Measurements from ENCODE around the gene MRPL23. TPM values are rescaled to one million over a fixed set of nuclear protein-coding genes. Genes with fewer than 3 reads are reported as not detected.

The MRPL23 gene
- total RNA-seq, 4 donors from 2014 or later: 36.7 to 196 (median 101) TPM

DNA sequence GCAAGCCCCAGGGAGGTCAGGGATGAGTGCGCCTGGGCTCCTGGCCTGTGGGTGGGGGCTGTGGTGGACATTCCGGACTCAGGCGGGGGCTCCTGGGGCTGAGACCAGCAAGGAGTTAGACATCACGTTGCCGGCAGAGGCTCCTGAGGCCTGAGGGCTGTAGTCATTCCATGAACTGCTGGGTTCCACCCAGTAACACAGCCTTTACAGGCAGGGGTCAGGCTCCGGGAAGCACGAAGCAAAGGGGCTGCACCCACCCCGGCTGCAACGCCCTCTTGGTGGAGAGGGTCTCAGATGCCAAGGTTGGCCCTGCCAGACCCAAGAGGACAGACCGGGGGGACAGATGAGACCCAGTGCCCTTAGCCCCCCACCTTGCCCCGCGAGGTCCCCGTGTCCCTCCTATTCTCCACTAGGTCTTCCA, 18.7 kb upstream of the MRPL23 start:
- Histone ChIP-seq H3K4me3 (no peak overlapping the region), H3K4me1 (peaks cover 0 to 4% of the 10 kb centered on the region in 2 donors), H3K9me3 (no peaks in the 10 kb centered on the region), H3K27ac (peak overlapping the region; percentile 6 to 68), H3K27me3 (no peaks in the 10 kb centered on the region), H3K36me3 (no peaks in the 10 kb centered on the region)
- intact Hi-C loops (cut with DNase I; ENCODE audit: low total_unique reads): no loop called here
- TF ChIP-seq, protein P1, sequence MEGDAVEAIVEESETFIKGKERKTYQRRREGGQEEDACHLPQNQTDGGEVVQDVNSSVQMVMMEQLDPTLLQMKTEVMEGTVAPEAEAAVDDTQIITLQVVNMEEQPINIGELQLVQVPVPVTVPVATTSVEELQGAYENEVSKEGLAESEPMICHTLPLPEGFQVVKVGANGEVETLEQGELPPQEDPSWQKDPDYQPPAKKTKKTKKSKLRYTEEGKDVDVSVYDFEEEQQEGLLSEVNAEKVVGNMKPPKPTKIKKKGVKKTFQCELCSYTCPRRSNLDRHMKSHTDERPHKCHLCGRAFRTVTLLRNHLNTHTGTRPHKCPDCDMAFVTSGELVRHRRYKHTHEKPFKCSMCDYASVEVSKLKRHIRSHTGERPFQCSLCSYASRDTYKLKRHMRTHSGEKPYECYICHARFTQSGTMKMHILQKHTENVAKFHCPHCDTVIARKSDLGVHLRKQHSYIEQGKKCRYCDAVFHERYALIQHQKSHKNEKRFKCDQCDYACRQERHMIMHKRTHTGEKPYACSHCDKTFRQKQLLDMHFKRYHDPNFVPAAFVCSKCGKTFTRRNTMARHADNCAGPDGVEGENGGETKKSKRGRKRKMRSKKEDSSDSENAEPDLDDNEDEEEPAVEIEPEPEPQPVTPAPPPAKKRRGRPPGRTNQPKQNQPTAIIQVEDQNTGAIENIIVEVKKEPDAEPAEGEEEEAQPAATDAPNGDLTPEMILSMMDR (IDR thresholded peaks at IDR 0.05): no peak
- TF ChIP-seq POLR2A (IDR thresholded peaks at IDR 0.05): no peak
- DNase-seq: peak; percentile 21 to 26

DNA sequence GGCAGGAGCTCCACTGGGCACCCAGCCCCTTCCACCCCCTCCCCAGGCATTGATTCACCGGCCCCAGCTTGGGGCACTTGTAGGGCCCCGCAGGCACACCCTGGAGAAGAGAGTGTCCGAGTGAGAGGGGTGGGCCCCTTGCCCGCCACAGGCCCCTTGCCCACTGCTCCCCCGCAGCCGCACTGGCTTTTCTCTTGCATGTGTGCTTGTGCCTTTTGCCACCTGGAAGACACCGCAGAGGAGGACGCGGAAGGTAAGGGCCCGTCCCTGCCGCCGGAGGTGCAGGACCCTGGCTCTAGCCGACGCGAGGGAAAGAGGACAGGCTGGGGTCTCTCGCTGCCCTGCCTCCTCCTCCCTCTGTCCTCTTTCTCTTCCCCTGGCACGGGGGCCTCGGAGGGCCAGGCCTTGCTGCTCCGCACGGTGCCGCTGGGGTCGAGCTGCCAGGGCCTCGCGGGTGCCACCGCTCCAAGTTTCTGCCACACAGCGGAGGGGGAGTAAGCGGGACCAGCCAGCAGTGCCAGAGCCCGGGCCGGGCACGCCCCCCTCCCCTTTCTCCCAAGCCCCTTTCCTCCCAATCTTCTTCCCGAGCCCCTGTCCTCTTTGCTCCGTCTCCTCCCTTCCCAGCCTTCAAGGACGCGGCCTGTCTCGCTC, 18.1 kb upstream of the MRPL23 start:
- TF ChIP-seq, protein P1 (IDR thresholded peaks at IDR 0.05): no peak
- no peak for TF ChIP-seq POLR2A (IDR thresholded peaks at IDR 0.05)
- Histone ChIP-seq H3K4me1 (peaks cover 0 to 4% of the 10 kb centered on the region in 2 donors), H3K27ac (peak overlapping the region; percentile 37 to 68), H3K27me3 (no peaks in the 10 kb centered on the region), H3K9me3 (no peaks in the 10 kb centered on the region), H3K36me3 (no peaks in the 10 kb centered on the region), H3K4me3 (no peak overlapping the region)
- DNase-seq: peak in 1 of 2 donors; percentile 20
- intact Hi-C loops (cut with DNase I; ENCODE audit: low total_unique reads): no loop called here

DNA sequence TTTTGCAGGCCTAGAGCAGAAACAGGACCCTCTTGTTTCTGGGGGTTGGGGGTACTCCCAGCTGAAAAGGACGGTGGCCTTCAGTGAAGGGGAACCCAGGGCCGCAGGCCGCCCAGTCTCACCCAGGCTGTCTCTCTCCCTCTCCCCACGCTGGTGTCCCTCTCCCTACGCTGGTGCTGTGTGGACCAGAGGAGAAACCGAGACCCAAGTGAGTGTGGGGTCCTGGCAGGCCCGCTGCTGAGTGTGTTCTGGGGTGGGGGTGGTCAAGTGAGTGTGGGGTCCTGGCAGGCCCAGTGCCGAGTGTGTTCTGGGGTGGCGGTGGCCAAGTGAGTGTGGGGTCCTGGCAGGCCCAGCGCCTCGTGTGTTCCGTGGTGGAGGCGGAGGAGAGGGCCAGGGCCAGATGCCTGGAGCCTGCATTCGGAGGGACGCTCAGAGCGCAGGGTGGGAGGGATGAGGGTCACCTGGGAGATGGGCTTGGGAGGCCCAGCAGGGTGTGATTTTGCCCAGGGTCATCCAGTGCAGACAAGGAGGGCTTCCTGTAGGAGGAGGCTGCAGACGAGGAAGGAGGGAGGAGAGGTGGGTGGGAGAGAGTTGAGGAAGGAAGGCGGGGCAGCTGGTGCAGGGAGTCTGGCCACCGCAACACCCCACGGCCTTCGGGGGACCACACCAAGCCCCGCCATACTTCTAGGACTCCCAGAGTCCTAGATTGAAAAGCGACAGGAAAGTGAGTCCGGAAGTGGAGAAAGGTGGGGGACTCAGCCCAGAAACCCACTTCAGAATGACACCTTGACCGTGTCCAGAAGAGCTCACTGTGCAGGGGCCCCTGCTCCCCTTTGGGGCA, 17.3 kb upstream of the MRPL23 start:
- Histone ChIP-seq H3K9me3 (no peaks in the 10 kb centered on the region), H3K36me3 (no peaks in the 10 kb centered on the region), H3K4me3 (no peak overlapping the region), H3K27ac (peak overlapping the region; percentile 68 to 74), H3K4me1 (peaks cover 0 to 4% of the 10 kb centered on the region in 2 donors), H3K27me3 (no peaks in the 10 kb centered on the region)
- peak in 1 of 2 donors; percentile 9 for DNase-seq
- TF ChIP-seq POLR2A (IDR thresholded peaks at IDR 0.05): no peak
- TF ChIP-seq, protein P1 (IDR thresholded peaks at IDR 0.05): no peak
- intact Hi-C loops (cut with DNase I; ENCODE audit: low total_unique reads): no loop called here

DNA sequence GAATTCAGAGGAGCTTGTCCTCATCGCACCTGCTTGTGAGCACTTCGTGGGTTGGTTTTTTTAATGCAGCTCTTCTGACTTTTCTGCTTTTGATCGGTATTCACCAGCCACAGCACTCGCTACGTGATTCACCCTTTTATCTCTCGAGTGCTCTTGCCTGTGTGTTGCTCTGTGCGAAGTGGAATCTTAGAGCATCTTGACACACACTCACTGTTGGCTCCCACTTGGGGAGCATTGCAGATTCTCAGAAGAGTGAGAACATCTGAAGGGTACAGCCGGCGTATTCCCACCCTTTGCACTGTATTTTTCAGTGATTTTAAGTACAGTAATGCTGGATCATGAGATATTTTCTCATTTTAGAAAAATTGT, 16.7 kb upstream of the MRPL23 start:
- intact Hi-C loops (cut with DNase I; ENCODE audit: low total_unique reads): no loop called here
- peak overlapping the region; percentile 68 to 74 for H3K27ac ChIP-seq
- peak in 1 of 2 donors; percentile 31 for DNase-seq

More for the DNA sequence above, 16.7 kb upstream of the MRPL23 start:
- H3K4me3 ChIP-seq: no peak overlapping the region
- no peaks in the 10 kb centered on the region for H3K9me3 ChIP-seq
- H3K36me3 ChIP-seq: no peaks in the 10 kb centered on the region
- TF ChIP-seq, protein P1 (IDR thresholded peaks at IDR 0.05): no peak
- TF ChIP-seq POLR2A (IDR thresholded peaks at IDR 0.05): no peak
- peaks cover 0 to 4% of the 10 kb centered on the region in 2 donors for H3K4me1 ChIP-seq
- no peaks in the 10 kb centered on the region for H3K27me3 ChIP-seq

All from uterus (tissue), 4 donors.